AG10803 (cell line): Measurements from ENCODE around the gene HAO2.

Experiments used
- DNase-seq: peaks from one replicate; pipeline ENCODE4 v3.0.0; 2010; ENCODE audit warnings: low read depth
- H3K4me3 ChIP-seq: 2 replicates; pipeline ENCODE4 v1.5.1; 2011; ENCODE audit warnings: mild to moderate bottlenecking, low read length, control low read depth
- TF ChIP-seq, protein P1 (sequence below): conservative IDR thresholded peaks from 2 replicates; pipeline ENCODE4 v1.5.1; 2011; ENCODE audit warnings: mild to moderate bottlenecking, low read length, control low read depth, inconsistent platforms

The HAO2 gene

DNA sequence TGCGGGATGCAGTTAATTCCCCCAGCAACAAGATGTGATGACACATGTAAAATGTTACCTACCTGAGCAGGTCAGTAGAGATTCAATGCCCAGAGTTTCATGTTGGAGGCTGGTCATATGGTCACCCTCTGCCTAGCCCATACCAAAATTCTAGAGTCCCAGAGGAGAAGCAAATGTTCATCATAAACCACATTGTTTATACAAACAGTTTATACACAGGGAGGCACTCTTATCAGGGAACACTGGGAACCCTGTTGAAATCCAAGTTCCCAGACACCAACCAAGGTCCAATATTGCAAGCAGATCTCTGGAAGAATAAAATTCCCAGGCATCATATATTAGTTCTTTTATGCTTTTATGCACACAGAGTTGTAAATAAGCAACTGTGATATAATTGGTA is 10.5 kb downstream of the HAO2 start:
- DNase-seq: no peak
- TF ChIP-seq, protein P1, sequence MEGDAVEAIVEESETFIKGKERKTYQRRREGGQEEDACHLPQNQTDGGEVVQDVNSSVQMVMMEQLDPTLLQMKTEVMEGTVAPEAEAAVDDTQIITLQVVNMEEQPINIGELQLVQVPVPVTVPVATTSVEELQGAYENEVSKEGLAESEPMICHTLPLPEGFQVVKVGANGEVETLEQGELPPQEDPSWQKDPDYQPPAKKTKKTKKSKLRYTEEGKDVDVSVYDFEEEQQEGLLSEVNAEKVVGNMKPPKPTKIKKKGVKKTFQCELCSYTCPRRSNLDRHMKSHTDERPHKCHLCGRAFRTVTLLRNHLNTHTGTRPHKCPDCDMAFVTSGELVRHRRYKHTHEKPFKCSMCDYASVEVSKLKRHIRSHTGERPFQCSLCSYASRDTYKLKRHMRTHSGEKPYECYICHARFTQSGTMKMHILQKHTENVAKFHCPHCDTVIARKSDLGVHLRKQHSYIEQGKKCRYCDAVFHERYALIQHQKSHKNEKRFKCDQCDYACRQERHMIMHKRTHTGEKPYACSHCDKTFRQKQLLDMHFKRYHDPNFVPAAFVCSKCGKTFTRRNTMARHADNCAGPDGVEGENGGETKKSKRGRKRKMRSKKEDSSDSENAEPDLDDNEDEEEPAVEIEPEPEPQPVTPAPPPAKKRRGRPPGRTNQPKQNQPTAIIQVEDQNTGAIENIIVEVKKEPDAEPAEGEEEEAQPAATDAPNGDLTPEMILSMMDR: no peak
- H3K4me3 ChIP-seq: no peak overlapping the region

DNA sequence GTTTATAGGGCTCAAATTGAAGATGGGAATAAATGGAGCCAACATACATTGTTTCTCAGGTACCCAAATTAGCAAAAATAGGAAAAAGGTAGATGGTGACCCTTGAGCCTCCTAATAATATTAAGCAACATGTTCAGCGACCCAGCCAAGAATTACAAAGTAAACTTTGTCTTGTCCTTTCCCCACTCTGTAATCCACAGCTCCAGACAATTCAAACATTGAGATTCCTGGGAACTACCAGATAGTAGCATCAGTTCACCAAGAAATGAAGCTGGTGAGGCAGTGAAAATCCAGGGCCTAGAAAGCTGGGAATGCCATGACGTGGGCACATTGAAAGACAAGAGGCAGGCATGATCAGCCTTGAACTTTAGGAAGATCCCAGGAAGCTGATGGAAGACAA is 11.7 kb downstream of the HAO2 start:
- no peak for DNase-seq
- TF ChIP-seq, protein P1: no peak
- no peak overlapping the region for H3K4me3 ChIP-seq

DNA sequence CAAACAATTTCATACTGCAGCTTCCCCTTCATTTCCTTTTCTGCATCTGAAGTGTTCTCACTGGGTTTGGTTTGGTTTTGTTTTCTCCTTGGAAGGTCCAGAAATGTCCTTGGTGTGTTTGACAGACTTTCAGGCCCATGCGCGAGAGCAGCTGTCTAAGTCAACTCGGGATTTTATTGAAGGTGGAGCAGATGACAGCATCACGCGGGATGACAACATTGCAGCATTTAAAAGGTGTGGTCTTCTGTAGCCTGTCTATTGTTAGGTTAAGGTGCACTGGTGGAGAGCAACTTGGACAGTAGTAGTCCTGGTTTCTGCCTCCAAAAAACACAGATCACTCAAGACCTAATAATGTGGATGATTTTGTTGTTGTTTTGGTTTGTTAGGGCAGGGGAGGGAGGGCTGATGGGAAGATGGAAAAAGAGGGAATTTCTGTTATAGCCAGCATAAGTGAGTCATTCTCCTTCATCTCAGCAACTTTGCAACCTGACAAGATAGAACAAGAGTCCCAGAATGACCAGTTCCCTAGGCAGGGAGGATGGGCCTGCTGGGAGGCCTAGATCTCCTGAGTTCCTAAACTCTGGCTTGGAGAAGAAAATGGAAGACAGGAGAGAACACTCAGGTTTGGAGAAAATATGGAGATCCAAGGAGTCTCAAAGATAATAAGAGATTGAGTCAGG is 12.5 kb downstream of the HAO2 start:
- no peak overlapping the region for H3K4me3 ChIP-seq
- TF ChIP-seq, protein P1: no peak
- DNase-seq: no peak

DNA sequence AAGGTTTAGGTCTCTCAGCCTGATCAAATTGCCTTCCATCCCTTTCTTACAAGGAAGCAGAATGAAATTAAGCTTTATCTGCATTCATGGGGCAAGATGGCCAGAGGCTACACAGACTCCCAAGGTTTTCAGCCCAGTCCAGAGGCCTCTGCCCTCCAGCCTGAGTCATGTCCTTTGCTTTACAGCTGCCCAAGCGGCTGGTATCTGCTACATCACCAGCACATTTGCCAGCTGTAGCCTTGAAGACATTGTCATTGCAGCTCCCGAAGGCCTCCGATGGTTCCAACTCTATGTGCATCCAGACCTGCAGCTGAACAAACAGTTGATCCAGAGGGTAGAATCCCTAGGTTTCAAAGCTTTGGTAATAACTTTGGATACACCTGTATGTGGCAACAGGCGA is 16.0 kb downstream of the HAO2 start:
- H3K4me3 ChIP-seq: no peak overlapping the region
- DNase-seq: no peak
- TF ChIP-seq, protein P1: no peak

DNA sequence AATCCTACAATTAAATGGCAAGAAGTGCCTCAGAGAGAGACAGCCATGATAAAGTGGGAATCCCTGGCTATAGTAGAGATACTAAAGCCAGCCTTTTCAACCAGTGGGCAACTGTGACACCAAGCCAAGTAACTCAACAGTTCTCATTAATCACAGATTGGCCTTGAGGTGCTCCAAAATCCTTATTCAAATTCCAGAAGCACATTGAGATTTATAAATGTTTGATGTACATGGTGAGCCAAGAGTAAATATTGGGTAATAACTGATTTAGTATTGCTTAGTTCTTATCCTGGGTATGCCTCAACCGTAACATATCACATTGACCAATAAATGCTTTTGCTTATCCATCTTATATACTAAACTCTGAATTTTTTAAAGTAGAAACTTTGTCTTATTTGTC is 17.1 kb downstream of the HAO2 start:
- DNase-seq: no peak
- TF ChIP-seq, protein P1: no peak
- no peak overlapping the region for H3K4me3 ChIP-seq

DNA sequence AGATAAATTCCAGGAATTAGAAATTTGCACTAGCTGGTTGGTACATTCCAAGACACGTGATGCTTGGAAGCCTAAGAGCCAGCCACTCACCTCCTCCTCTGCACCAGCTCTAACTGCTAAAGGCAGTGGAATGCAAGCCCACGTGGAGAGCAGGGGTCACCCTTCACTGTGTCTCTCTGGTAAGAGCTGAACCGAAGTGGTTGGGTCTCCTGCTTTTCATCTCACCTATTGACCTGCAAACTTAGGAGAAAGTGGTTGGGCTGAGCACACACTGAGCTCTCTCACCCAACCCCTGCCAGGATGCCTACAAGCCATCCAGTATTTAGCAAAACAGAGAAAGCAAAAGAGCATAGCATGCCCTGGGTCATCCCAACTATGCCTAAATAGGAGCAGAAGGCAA is 19.3 kb downstream of the HAO2 start:
- H3K4me3 ChIP-seq: no peak overlapping the region
- TF ChIP-seq, protein P1: no peak
- no peak for DNase-seq

DNA sequence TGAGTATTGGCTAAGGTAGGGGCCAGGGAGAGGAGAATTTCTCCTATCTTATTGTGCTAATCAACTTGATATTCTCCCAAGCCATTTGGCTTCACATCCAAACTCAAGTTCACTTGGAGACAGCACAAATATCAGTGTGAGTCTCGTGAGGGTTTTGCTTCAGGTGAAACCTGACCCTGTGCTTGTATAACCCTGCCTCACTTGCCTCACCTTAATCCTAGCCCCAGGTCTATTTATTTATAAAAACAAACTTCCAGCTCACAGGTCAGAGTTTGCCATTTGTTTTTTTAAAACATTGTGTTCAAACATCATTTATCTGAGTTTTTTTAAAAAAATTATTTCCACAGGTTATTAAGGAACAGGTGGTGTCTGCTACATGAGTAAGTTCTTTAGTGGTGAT is 19.9 kb downstream of the HAO2 start:
- no peak overlapping the region for H3K4me3 ChIP-seq
- DNase-seq: no peak
- TF ChIP-seq, protein P1: no peak
